AG09319 (cell line): Measurements from ENCODE around the gene TBC1D2B.

Source experiments
- DNase-seq: peaks from one replicate; pipeline ENCODE4 v3.0.0-alpha.2; 2010; ENCODE audit warnings: low read depth; ENCODE audit errors: extremely low read depth
- TF ChIP-seq, protein P1 (sequence below): IDR thresholded peaks from 2 replicates; pipeline ENCODE4 v1.5.1; 2011; ENCODE audit warnings: low read depth, mild to moderate bottlenecking, inconsistent platforms, low read length, moderate library complexity

TBC1D2B gene

DNA sequence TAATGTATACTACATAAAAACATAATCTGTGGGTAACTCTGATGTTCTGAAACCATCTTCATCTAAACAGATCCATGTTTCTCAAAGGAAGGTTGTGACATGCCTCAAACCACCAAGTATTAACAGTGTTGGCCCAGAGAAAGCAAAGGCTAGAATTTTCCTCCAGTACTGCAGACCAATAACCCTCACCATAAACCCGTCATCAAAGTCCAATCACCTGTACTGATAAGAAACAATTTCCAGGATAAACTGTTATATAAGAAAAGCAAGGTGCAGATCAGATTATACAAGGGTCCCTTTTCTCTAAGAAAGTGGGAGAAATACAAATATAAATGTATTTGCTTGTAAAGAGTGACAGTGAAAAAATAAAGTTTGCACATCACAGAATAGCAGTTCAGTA, 32.3 kb downstream of the TBC1D2B start:
- TF ChIP-seq, protein P1, sequence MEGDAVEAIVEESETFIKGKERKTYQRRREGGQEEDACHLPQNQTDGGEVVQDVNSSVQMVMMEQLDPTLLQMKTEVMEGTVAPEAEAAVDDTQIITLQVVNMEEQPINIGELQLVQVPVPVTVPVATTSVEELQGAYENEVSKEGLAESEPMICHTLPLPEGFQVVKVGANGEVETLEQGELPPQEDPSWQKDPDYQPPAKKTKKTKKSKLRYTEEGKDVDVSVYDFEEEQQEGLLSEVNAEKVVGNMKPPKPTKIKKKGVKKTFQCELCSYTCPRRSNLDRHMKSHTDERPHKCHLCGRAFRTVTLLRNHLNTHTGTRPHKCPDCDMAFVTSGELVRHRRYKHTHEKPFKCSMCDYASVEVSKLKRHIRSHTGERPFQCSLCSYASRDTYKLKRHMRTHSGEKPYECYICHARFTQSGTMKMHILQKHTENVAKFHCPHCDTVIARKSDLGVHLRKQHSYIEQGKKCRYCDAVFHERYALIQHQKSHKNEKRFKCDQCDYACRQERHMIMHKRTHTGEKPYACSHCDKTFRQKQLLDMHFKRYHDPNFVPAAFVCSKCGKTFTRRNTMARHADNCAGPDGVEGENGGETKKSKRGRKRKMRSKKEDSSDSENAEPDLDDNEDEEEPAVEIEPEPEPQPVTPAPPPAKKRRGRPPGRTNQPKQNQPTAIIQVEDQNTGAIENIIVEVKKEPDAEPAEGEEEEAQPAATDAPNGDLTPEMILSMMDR, result no peak
- no peak for DNase-seq

DNA sequence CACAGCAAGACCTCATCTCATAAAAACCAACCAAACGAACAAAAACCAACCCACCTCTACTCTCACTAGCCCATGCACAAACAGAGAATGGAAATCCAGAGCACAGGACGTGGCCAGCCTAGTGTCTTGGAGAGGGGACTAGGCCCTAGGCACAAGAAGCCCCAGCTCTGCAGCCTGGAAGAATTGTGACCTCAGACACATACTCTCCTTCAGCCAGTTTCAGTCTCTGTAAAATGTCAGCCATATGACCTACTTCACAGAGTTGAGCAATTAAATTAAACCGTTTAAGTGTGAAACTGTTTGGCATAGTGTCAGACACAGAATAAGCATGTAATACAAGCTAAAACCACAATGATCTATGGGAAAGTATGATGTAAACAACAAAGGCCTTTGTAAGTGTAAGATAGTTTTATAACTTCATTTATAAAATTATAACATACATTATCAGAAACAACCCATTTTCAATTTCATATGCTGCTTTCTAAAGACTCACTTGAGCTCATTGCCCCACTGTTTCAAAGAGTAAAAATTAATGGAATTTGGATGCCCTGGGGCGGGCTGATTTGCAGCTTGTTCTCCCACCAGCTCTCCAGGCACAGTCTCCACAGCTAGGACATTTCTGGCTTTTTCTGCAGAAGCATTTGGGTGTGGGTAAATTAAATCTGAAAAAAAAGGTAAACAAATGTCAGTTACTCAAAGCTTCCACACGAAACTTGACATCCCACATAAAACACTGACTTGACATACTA, 32.9 kb downstream of the TBC1D2B start:
- TF ChIP-seq, protein P1, result no peak

DNA sequence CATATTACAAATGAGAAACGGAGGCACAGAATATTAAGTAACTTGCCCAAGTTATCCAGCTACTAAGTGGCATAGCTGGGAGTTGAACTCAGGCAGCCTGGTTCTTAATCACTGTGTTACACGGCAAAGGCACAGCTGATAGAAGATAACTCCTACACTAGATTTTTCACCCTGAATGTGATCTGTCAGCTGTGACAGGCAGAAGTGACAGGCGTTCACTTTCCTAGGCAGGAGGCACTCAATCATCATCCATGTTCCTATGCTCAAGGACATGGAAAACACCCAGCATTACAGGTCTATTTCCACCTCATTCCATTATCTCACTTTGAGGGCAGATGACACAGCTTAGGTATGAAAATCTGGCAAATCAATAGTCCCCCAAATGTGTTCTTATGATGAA, 35.6 kb downstream of the TBC1D2B start:
- TF ChIP-seq, protein P1, result no peak
- no peak for DNase-seq

More for the DNA sequence above, 32.9 kb downstream of the TBC1D2B start:
- DNase-seq, result no peak

DNA sequence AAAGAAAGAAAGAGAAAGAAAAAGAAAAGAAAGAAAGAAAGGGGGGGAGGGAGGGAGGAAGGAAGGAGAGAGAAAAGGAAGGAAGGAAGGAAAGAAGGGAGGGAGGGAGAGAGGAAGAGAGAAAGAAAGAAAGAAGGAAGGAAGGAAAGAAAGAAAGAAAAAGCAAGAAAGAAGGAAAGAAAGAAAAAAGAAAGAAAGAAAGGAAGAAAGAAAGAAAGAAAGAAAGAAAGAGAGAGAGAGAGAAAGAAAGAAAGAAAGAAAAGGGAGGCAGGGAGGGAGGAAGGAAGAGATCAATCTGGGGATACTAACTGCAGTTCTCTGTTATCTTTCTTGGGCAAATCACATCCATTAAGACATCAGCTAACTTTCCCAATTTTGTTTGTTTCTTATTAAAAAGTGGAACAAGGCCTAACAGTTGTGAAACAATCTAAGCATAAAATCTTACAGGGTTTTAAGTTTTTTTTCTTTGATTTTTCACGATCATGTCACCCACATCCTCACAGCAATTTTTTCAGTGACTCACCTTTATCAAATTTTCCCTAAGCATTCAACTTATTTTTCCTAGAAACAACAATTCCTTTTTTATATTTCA, 36.8 kb downstream of the TBC1D2B start:
- no peak for DNase-seq
- TF ChIP-seq, protein P1, result no peak

DNA sequence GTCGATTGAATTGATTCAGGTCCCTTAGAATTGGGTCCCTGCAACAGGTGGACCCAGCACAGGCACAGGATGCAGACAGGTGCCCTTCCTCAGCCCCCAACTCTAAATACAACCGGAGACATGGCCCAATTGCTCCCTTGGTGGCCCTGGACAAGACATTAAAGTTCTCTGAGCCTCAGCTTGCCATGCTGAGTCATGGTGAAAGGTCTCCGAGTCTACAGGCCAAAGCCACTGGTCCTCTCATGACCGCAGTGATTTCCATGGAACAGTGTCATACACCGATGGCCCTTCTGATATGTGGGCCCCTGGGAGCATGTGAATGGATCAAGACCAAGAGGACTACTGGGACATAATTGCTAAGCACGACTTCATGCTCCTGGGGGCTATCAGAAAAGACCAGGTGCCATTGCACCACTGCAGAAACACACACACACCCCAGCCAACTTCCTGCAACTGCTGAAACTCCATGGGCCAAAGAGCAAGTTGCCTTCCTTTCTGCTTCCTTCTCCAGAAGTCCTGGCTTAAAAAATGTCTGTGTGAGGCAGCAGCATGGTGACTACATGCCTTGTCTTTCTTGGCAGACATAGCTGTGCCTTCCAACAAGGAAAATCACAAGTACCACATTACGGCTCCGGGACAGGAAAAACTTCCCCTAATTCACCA, 38.8 kb downstream of the TBC1D2B start:
- TF ChIP-seq, protein P1, result no peak
- no peak for DNase-seq

DNA sequence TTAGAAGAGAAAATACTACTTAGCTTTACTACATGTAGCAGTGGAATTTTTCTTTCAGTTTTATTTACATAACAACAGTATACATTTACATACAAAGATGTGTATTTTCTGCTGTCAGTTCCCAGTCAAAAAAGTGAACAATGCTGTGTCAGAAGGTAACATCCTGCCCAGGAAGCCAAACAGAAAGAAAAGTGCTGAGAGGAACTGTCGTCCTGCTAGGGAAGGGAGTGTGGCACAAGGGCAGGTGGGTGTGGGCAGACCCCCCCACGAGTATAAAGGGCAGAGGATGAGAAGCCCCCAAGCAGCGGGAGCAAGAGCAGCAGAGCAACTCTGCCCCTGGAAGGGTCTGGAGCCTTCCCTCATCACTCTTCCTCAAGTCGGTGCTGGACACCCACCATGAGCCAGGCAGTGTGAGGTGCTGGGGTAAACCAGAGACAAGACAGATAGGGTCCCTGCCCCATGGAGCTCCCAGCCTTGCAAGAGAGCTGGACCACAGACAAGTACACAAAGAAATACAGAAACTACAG, 39.7 kb downstream of the TBC1D2B start:
- no peak for DNase-seq
- TF ChIP-seq, protein P1, result no peak

DNA sequence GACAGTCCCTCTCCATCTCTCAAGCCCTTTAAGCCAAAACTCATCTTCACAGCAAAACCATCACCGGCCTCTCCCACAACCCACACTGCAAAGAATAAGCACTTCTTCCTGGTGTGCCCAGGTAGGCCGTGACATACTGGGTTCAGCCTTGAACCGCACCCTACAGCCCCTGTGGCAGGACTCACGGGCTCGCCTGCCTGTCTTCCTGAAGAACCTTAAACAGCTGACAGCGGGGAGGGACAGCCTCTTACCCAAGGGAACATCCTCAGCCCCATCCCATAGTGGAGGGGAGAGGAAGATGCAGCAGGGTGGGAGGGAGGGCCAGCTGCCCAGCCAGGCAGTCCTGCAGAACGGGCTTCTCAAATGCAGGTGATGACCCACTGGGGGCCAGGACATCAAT, 40.2 kb downstream of the TBC1D2B start:
- TF ChIP-seq, protein P1, result no peak
- no peak for DNase-seq
